GM23248 (cell line): ENCODE data around the gene PSMG3.

Experiments
- EZH2 ChIP-seq: fragments of 200-600 bp; sonication (generic); IDR thresholded peaks from 2 replicates; pipeline ENCODE4 v1.6.1; 2018; ENCODE audit warnings: antibody characterized with exemption, mild to moderate bottlenecking; ENCODE audit not compliant: insufficient read depth, poor library complexity, severe bottlenecking
- EZH2phosphoT487 ChIP-seq: fragments of 200-600 bp; sonication (generic); IDR thresholded peaks from 2 replicates; pipeline ENCODE4 v1.6.1; 2018; ENCODE audit warnings: antibody characterized with exemption, moderate library complexity, mild to moderate bottlenecking, low read depth; ENCODE audit not compliant: insufficient read depth

- no peak for TF ChIP-seq EZH2
- TF ChIP-seq EZH2phosphoT487 = no peak
Measured at GRCh38 chr7:1591876-1592275, 22.0 kb upstream of the PSMG3 start.
